Stimulated activated CD8-positive, alpha-beta memory T cell treated with anti-CD3 and anti-CD28 coated beads, Interleukin-4, amount 100 ng/mL, for 4 hours (primary cell): ENCODE results near the gene KLF15.

Source experiments
- DNase-seq, 2 donors: peaks; one replicate each; pipeline ENCODE4 v3.0.0-alpha.2; 2020; ENCODE audit warnings: low read depth in 2 of 2, low spot score in 1 of 2

The KLF15 gene

DNA sequence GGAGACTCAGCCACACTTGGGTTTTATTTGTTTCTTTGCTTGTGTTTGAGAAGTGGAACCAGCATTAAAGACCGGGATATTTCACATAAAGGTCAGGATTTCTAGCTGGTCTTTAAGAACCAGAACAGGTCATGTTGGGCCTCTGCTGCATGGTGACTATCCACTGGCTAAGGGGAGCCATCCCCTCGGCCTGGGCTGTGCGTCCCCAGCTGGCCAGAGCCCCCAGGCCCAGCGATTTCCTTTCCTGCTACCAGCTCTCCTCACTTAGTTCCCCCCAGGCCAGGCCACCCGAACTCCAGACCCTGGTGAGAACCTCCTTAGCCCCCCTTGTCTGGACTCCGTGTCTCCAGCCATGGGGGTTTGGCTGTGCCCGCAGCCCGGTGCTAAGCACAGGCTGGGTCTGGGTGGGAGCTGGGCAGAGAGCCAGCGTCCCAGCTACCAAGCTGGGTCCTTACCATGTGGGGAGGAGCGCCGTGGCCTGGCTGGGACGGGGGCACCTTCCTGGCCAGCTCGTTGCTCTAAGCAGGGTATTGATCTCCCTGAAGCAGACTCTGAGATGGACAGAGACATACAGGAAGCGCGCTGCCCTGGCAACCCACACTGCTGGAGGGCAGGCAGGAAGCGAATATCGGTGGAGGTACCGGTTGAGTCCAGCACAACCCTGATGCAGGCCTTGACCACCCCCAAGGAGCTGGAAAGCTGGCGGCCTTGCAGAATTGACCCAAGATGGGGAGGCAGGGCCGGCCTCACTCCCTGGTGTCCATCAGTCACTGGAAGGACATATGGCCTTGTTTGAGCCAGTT, 49.4 kb downstream of the KLF15 start:
- no peak for DNase-seq

DNA sequence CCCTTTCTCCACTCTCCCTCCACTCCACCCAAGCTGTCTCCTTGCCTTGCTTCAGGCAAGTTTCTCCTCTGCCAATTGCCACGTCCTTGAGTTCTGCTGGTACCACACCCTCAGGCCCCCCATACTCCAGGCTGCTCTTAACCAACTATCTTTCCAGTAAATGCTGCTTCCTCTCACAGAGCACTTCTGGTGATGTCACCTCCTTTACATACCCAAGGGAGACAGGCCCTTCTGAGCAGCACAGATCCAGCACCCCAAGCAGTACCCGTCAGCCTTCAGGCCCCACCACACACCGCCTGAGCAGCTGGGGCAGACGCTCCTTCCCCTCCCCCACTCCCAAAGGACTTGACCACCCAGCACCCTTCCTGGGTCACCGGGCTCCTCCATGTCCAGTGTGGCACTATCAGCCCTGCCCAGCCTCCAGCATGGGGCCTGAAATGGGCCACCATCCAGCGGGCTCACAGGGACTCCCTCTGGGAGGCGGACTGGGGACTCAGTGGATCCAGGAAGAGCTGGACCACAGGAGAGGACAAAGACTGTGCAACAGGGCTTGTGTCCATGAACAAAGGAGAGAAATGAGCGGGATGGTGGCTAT, 50.2 kb downstream of the KLF15 start:
- no peak for DNase-seq

DNA sequence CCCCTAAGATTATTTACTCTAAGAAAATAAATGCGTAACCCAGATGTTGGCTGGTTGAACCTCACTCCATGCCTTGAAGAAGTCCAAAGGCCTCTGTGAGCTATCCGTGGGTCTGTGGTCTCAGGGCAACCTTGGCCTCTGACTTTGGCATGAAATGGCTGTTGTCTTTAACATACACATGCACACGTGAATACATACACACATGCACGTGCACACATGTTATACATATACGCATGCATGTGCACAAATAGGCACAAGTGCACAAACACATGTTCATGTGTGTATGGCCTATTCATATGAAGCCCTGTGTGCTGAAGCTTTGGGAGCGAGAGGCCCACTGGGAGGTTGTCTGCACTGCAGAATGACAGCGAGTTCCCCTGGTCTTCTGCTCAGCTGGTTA, 50.8 kb downstream of the KLF15 start:
- no peak for DNase-seq

DNA sequence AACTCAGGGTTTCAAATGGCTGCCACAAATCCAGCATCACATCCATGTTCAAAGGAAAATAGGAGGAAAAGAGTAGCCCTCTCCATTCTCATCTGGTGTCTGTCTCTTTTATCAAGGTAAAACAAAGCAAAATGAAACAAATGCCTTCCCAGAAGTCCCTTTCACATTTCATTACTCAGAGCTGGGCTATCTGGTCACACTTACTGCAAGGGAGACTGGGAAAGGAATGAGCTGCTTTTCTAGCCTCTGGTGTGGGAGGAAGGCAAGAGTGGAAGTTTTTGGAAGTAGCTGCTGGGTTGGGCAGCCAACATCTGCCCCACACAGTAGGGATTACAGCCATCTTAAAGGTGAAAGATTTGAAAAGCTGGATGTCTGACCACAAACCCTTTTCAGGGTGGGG, 51.8 kb downstream of the KLF15 start:
- DNase-seq, result no peak

DNA sequence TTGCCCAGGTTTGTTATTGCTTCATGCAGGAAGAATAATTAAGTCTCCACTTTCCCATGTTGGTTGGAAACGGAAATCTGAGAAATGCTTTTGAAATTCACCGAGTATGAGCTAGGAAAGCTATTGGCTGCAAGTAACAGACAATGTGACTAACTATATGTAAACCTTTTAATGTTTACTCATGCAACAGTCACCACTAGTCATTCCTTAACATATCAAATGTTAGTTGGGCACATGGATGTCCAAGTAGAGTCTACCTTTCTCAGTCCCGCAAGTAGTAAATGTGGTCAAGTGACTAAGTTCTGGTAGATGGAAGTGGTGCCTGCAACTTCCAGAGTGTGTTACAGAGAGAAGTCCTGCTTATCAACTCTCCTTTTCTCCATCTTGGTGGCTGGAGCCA, 52.5 kb downstream of the KLF15 start:
- DNase-seq, result no peak

DNA sequence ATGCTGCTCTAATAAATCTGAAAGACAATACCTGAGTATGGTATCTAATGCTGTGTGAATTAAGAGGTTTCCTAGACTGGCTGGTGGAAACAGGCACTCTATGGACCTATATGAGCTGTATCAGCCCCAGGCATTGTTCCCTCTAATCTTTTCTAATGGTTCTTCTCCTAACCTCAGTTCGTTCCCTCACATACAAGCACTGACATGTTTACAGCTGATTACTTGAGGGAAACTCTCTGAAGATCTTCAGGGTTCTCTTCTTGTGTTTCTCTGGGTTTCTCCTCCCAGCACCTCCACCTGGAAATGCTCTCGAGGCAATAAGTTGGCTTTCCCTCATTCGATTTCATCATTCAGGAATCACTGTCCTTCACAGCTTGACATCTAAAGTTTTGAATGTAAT, 52.9 kb downstream of the KLF15 start:
- no peak for DNase-seq

DNA sequence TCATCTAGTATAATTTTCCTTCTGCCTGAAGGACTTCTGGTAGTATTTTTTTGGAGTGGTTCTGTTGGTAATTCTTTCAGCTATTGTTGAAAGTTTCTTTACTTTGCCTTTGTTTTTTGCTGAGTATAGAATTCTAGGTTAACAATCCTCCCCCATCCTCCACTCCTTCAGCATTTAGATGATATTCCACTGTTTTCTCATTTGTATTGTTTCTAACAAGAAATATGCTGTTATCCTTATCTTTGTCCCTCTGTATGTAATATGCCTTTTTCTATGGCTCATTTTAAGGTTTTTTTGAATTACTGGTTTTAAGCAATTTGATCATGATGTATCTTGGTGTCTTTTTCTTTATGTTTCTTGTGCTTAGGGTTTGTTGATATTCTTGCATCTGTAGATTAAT, 53.9 kb downstream of the KLF15 start:
- DNase-seq, result no peak

DNA sequence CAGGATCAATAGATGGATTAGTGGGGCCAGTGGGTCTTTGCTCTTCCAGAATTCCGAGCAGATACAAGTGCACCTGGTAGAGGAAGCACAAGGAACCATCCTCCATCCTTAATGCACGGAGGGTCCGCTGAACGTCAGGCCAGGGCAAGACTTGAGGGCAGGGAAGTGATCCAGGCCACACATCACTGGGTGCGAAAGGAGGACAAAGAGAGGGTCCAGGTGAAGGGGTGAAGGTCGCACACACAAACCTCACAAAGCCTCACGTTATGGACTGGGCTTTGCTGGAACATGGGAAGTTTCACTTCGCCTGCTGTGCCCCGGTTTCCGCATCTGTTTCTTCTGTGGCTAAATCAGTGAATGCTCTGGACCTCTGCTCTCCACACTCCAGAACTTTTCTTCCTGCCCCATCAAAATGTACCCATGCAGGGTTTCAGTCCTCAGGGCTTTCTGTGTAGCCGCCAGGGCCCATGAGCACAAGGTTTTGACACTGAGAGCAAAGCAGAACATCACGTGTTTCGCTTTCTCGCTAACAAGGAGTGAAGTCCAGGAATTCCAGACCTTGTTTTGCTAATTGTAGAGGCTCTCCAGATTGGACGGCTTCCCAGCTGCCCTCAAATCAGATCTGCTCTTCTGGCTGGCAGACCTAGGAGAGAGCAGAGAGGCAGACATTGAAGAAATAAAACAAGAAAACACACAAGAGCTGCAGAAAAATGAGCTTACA, 56.3 kb downstream of the KLF15 start:
- DNase-seq, result no peak

DNA sequence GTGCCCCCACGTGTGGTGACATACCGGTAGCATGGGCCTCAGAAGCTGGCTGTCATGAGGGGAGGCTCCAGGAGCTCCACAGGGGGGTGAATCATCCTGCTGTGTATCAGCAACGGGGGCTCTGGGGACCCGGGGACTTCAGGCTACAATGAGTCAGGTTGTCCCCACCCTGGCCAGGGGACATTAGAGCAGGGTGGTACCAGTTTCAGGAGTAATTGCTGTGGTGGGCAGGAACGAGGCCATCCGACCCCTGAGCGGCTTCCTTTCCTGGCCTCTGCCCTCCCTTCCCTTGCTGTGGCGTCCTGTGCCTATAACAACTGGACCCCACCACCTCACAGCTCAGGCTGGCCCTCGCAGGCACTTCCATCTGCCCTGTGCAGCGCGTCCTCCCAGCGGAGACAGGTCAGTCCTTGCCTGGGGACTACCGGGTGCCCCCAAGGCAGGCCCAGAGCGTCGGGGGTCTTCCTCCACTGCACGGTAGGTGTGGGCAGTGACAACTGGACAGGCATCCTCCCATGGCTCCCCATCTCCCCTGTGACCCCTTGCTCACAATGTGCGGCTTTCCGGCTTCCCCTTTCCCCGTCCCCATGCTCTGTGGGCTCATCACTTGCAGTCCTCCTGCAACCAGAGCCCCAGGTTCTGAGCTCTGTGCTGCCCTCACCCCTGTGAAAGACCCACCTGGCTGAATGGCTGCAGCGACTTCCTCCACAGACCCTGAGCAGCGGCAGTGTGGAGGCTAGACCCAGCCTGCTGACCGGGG, 57.0 kb downstream of the KLF15 start:
- no peak for DNase-seq

DNA sequence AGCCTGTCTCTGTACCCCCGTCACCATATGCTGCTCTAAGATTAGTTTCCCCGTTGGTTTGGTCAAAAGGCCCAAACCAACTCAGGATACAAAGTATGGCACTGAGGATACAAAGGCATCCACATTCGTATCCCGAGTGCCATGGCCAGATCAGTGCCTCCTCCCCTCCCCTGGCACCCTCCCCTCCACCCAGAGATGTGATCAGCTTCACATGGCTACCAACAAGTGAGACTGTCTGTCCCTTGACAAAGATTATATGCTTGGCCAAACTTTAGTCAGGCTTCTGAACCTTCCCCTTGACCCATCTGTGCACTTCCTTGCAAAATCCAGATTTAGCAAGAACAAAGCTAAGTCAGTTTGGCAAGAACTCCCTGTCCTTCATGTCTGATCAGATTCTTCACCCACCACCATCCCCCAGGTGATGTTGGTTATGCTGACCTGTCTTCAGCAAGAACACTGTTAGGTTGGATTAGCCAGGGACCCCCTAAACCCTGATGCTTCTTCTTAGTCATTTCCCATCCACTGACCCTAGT, 61.7 kb downstream of the KLF15 start:
- no peak for DNase-seq

DNA sequence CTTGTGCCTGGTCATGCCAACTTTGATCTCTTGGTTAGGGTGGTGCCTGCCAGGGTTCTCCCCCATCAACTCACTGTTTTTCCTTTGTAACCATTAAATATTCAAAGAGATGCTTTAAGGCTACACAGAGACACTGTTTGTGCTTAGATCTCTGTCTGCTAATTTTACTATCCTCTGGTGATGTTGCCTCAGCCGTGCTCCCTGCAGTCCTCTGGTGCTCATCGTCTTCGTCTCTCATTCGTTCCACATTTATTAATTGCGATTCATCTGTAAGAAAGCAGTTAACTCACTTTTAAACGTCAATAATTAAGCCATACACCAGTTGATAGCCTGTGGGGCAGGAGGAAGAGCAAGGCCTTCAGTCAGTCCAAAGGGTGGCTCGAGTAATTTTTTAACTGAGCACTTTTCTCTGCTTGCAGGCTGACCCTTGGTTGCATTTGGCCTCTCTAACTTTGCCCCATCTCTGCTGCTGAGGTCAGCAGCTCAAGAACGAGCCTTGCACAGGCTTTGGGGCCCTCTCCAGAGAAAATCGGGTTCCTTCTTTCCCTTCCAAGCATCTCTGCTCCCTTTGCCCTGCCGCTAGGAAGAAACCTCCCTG, 62.9 kb downstream of the KLF15 start:
- no peak for DNase-seq

DNA sequence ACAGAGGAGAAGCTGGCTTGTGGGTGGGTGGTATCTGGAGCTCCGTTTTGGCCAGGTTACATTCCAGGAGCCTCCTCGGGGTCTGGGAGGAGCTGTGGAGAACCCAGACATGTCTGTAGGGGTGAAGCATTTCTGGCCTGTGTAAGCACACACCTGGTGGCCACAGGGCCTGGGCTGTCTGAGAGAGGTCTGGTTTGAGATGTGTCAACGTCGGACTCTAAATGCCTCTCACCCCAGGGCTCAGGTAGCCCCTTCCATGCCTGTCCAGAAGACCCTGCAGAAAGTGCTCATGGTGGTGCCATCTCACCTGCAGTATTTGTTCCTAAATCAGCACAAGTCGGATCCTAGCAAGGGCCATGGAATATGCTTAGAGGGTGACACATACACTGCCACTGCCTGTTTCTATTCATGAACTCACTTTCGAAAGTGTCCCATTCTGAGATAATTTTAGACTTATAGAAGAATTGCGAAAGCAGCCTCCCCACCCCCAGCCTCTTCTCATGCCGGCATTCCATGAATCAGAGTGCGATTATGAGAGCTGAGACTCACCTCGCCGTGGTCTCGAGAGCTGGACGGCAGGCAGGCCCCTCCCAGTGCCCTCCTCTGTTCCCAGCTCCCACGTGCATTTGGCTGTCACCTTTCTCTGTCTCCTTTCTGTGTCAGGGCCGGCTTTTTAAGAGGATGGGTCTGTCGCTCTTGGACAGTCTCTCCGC, 63.7 kb downstream of the KLF15 start:
- DNase-seq, result no peak
